Measurements from ENCODE around the gene TNKS1BP1. TPM values are rescaled to one million over a fixed set of nuclear protein-coding genes. Genes with fewer than 3 reads are reported as not detected.

TNKS1BP1 gene
- total RNA-seq, 1 experiment from 2014 or later: 94.6 TPM

- intact Hi-C loops (cut with micrococcal nuclease; ENCODE audit: unreplicated experiment): no loop called here
- CTCF ChIA-PET: no interaction called here
- Histone ChIP-seq H3K9me3 (ENCODE audit: control insufficient read depth, insufficient read depth, low read depth, low read length) (no peaks in the 10 kb centered on the region), H3K27ac (ENCODE audit: low read length) (no peak overlapping the region), H3K36me3 (ENCODE audit: control insufficient read depth, insufficient read depth, low read length) (no peaks in the 10 kb centered on the region), H3K4me3 (ENCODE audit: low read depth in 2 of 2, low read length in 2 of 2) (no peak overlapping the region), H3K4me1 (ENCODE audit: control insufficient read depth, insufficient read depth, low read length) (0 out of 2 replicates have a peak, but pooled peaks cover 7% of the 10 kb centered on the region), H3K27me3 (ENCODE audit: control insufficient read depth, insufficient read depth, low read length) (no peaks in the 10 kb centered on the region)
- BruUV-seq (replicated peaks): no TSS peak
- in situ Hi-C loops (cut with HindIII; ENCODE audit: low pct_unique_long_range_greater_than_20kb, low sequenced_read_pairs): no loop called here
- POLR2A ChIA-PET: no interaction called here
- no peak for TF ChIP-seq SIN3A (IDR thresholded peaks at IDR 0.05; ENCODE audit: borderline replicate concordance, insufficient read depth, low read depth, low read length)
- TF ChIP-seq REST (IDR thresholded peaks at IDR 0.05; ENCODE audit: insufficient read depth in 1 of 2, low read depth in 2 of 2, low read length in 1 of 2): no peak
- no peak for TF ChIP-seq POLR2AphosphoS5 (IDR thresholded peaks at IDR 0.05; ENCODE audit: low read depth, low read length)
- TF ChIP-seq, protein P1, sequence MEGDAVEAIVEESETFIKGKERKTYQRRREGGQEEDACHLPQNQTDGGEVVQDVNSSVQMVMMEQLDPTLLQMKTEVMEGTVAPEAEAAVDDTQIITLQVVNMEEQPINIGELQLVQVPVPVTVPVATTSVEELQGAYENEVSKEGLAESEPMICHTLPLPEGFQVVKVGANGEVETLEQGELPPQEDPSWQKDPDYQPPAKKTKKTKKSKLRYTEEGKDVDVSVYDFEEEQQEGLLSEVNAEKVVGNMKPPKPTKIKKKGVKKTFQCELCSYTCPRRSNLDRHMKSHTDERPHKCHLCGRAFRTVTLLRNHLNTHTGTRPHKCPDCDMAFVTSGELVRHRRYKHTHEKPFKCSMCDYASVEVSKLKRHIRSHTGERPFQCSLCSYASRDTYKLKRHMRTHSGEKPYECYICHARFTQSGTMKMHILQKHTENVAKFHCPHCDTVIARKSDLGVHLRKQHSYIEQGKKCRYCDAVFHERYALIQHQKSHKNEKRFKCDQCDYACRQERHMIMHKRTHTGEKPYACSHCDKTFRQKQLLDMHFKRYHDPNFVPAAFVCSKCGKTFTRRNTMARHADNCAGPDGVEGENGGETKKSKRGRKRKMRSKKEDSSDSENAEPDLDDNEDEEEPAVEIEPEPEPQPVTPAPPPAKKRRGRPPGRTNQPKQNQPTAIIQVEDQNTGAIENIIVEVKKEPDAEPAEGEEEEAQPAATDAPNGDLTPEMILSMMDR (IDR thresholded peaks at IDR 0.05): no peak
- no peak for TF ChIP-seq TCF7L2 (IDR thresholded peaks at IDR 0.05; ENCODE audit: low read depth, low read length)
- no peak for DNase-seq (ENCODE audit: low read depth, low spot score)
- no peak for ATAC-seq
Measured at GRCh38 chr11:57358543-57358961, 33.8 kb upstream of the TNKS1BP1 start.

GRCh38 chr11:57357856-57358255 lies 33.1 kb upstream of the TNKS1BP1 start:
- in situ Hi-C loops (cut with HindIII; ENCODE audit: low pct_unique_long_range_greater_than_20kb, low sequenced_read_pairs): no loop called here
- ATAC-seq (no peak), DNase-seq (ENCODE audit: low read depth, low spot score) (no peak)
- H3K36me3 ChIP-seq (ENCODE audit: control insufficient read depth, insufficient read depth, low read length): no peaks in the 10 kb centered on the region
- BruUV-seq (replicated peaks): no TSS peak
- ChIA-PET POLR2A (no interaction called here), CTCF (interaction anchor here (0.6 kb wide), 1 partner anchor 78 kb away, joined by 4 read pairs; no protein-coding TSS in a partner anchor)
- TF ChIP-seq REST (IDR thresholded peaks at IDR 0.05; ENCODE audit: insufficient read depth in 1 of 2, low read depth in 2 of 2, low read length in 1 of 2): no peak
- TF ChIP-seq, protein P1 (IDR thresholded peaks at IDR 0.05): no peak
- no peak for TF ChIP-seq POLR2AphosphoS5 (IDR thresholded peaks at IDR 0.05; ENCODE audit: low read depth, low read length)
- TF ChIP-seq TCF7L2 (IDR thresholded peaks at IDR 0.05; ENCODE audit: low read depth, low read length): no peak
- TF ChIP-seq SIN3A (IDR thresholded peaks at IDR 0.05; ENCODE audit: borderline replicate concordance, insufficient read depth, low read depth, low read length): no peak
- H3K4me3 ChIP-seq (ENCODE audit: low read depth in 2 of 2, low read length in 2 of 2): no peak overlapping the region
- H3K27ac ChIP-seq (ENCODE audit: low read length): no peak overlapping the region
- intact Hi-C loops (cut with micrococcal nuclease; ENCODE audit: unreplicated experiment): no loop called here
- 0 out of 2 replicates have a peak, but pooled peaks cover 7% of the 10 kb centered on the region for H3K4me1 ChIP-seq (ENCODE audit: control insufficient read depth, insufficient read depth, low read length)
- H3K9me3 ChIP-seq (ENCODE audit: control insufficient read depth, insufficient read depth, low read depth, low read length): no peaks in the 10 kb centered on the region
- H3K27me3 ChIP-seq (ENCODE audit: control insufficient read depth, insufficient read depth, low read length): no peaks in the 10 kb centered on the region
